ENCODE data around the gene CAMK1D.
A peak's percentile ranks its signal among the peaks of the same experiment; 100 is the strongest.
"Not testable (repeated sequence)": the region's sequence is repeated elsewhere in the genome, so short reads cannot be mapped to it uniquely, and the experiment has no call there.

Gene CAMK1D

GRCh38 chr10:12438919-12439692, 89.8 kb downstream of the CAMK1D start:
- peaks cover 0 to 10% (median 5%) of the 10 kb centered on the region in 11 experiments; a peak in 9 of 22 replicates for H3K36me3 ChIP-seq
- no peak overlapping the region for H3K4me2 ChIP-seq
- no peak for TF ChIP-seq Cebpa-rat (IDR thresholded peaks at IDR 0.05)
- peaks cover 15 to 31% (median 26%) of the 10 kb centered on the region in 11 experiments for H3K9me3 ChIP-seq (replicated peaks in 1 of 11)
- H3K27me3 ChIP-seq: peaks cover 0 to 9% (median 0%) of the 10 kb centered on the region in 11 experiments; a peak in 1 of 22 replicates
- no peak overlapping the region for H3K9ac ChIP-seq
- H3K4me1 ChIP-seq: peaks cover 0 to 16% (median 9%) of the 10 kb centered on the region in 10 experiments; a peak in 11 of 20 replicates
- no peak overlapping the region for H3K4me3 ChIP-seq
- H3K27ac ChIP-seq: no peak overlapping the region
- peaks cover 0 to 64% (median 20%) of the 10 kb centered on the region in 11 experiments; a peak in 15 of 22 replicates for H4K20me1 ChIP-seq

DNA sequence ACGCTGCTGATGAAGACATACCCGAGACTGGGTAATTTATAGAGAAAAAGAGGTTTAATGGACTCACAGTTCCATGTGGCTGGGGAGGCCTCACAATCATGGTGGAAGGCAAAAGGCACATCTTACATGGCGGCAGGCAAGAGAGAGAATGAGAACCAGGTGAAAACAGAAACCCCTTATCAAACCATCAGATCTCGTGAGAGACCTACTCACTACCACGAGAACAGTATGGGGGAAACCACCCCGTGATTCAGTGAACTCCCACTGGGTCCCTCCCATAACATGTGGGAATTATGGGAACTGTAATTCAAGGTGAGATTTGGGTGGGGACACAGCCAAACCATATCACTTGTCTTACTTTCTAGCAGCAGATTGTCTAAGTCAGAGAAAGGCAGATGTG, 90.4 kb downstream of the CAMK1D start:
- Histone ChIP-seq H3K4me1 (peaks cover 0 to 16% (median 9%) of the 10 kb centered on the region in 10 experiments; a peak in 11 of 20 replicates), H4K20me1 (peaks cover 0 to 64% (median 14%) of the 10 kb centered on the region in 11 experiments; a peak in 15 of 22 replicates), H3K27me3 (peaks cover 0 to 14% (median 0%) of the 10 kb centered on the region in 11 experiments; a peak in 3 of 22 replicates), H3K9me3 (replicated peaks in 1 of 11) (peaks cover 15 to 34% (median 26%) of the 10 kb centered on the region in 11 experiments)
- H3K9ac ChIP-seq, H3K4me3 ChIP-seq, H3K4me2 ChIP-seq, H3K36me3 ChIP-seq, H3K27ac ChIP-seq: not testable (repeated sequence)

DNA sequence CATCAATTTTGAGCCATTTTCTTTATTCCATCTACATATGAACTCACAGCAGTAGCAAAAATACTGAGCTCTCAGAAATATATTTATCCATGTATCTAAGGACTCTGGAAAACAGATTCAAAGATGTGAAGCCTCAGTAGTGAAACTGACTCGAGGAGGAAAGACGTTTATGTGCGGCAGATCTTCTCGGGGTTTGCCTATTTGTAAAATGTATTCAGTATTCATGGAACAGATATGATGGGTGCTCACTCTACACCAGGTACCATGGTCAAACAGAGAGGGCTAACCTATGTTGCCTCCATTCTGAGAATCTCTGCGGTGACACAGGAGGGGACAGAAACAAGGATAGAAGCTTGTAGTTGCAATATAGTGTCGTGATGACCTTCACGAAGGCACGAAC, 93.7 kb downstream of the CAMK1D start:
- H3K9ac ChIP-seq: no peak overlapping the region
- peaks cover 0 to 2% (median 0%) of the 10 kb centered on the region in 10 experiments; a peak in 1 of 20 replicates for H3K4me1 ChIP-seq
- peaks cover 0 to 61% (median 4%) of the 10 kb centered on the region in 11 experiments; a peak in 9 of 22 replicates for H4K20me1 ChIP-seq
- H3K9me3 ChIP-seq (replicated peaks in 1 of 11): peaks cover 15 to 40% (median 26%) of the 10 kb centered on the region in 11 experiments
- no peak overlapping the region for H3K4me2 ChIP-seq
- H3K27me3 ChIP-seq: peaks cover 0 to 43% (median 0%) of the 10 kb centered on the region in 11 experiments; a peak in 8 of 22 replicates
- TF ChIP-seq Cebpa-rat (IDR thresholded peaks at IDR 0.05): no peak
- H3K36me3 ChIP-seq: peaks cover 0 to 10% (median 5%) of the 10 kb centered on the region in 11 experiments; a peak in 9 of 22 replicates
- H3K4me3 ChIP-seq: no peak overlapping the region
- H3K27ac ChIP-seq: no peak overlapping the region

GRCh38 chr10:12444981-12445700, 95.8 kb downstream of the CAMK1D start:
- H3K9me3 ChIP-seq (replicated peaks in 1 of 11): peaks cover 1 to 25% (median 10%) of the 10 kb centered on the region in 11 experiments; a peak in 16 of 22 replicates
- H3K27me3 ChIP-seq: peaks cover 0 to 47% (median 0%) of the 10 kb centered on the region in 11 experiments; a peak in 8 of 22 replicates
- no peak overlapping the region for H3K4me3 ChIP-seq
- H3K9ac ChIP-seq: no peak overlapping the region
- H4K20me1 ChIP-seq: peaks cover 0 to 70% (median 5%) of the 10 kb centered on the region in 11 experiments; a peak in 11 of 22 replicates
- peaks cover 0 to 6% (median 0%) of the 10 kb centered on the region in 11 experiments; a peak in 1 of 22 replicates for H3K36me3 ChIP-seq
- TF ChIP-seq Cebpa-rat (IDR thresholded peaks at IDR 0.05): no peak
- H3K4me1 ChIP-seq: peaks cover 16 to 20% (median 17%) of the 10 kb centered on the region in 10 experiments
- H3K27ac ChIP-seq: no peak overlapping the region
- no peak overlapping the region for H3K4me2 ChIP-seq

- no peak overlapping the region for H3K4me2 ChIP-seq
- peaks cover 0 to 54% (median 0%) of the 10 kb centered on the region in 11 experiments; a peak in 8 of 22 replicates for H3K27me3 ChIP-seq
- no peak overlapping the region for H3K9ac ChIP-seq
- peaks cover 0 to 76% (median 11%) of the 10 kb centered on the region in 11 experiments; a peak in 18 of 22 replicates for H4K20me1 ChIP-seq
- H3K4me3 ChIP-seq: no peak overlapping the region
- peaks cover 16 to 23% (median 19%) of the 10 kb centered on the region in 10 experiments for H3K4me1 ChIP-seq
- H3K9me3 ChIP-seq (replicated peaks in 1 of 11): peaks cover 0 to 20% (median 7%) of the 10 kb centered on the region in 11 experiments; a peak in 8 of 22 replicates
- peaks cover 0 to 6% (median 0%) of the 10 kb centered on the region in 11 experiments; a peak in 1 of 22 replicates for H3K36me3 ChIP-seq
- no peak for TF ChIP-seq Cebpa-rat (IDR thresholded peaks at IDR 0.05)
- H3K27ac ChIP-seq: no peak overlapping the region
Observed at GRCh38 chr10:12445701-12446334, 96.5 kb downstream of the CAMK1D start.

- Histone ChIP-seq H3K4me2 (peak overlapping the region; percentile 55 to 92 (median 75)), H3K27me3 (peaks cover 0 to 62% (median 0%) of the 10 kb centered on the region in 11 experiments; a peak in 8 of 22 replicates), H3K4me1 (peaks cover 16 to 29% (median 25%) of the 10 kb centered on the region in 10 experiments), H4K20me1 (peaks cover 0 to 81% (median 27%) of the 10 kb centered on the region in 11 experiments; a peak in 18 of 22 replicates), H3K27ac (peak overlapping the region; percentile 11 to 77 (median 65); a peak in 19 of 22 replicates), H3K36me3 (peaks cover 0 to 6% (median 0%) of the 10 kb centered on the region in 11 experiments; a peak in 1 of 22 replicates), H3K4me3 (no peak overlapping the region; a peak in 1 of 20 replicates), H3K9ac (peak overlapping the region in 5 of 11 experiments; percentile 14 to 51 (median 44); a peak in 7 of 22 replicates), H3K9me3 (replicated peaks in 1 of 11) (peaks cover 0 to 18% (median 6%) of the 10 kb centered on the region in 11 experiments; a peak in 8 of 22 replicates)
- no peak for TF ChIP-seq Cebpa-rat (IDR thresholded peaks at IDR 0.05)
Observed at GRCh38 chr10:12448340-12448728, 99.0 kb downstream of the CAMK1D start.

GRCh38 chr10:12448729-12449391, 99.5 kb downstream of the CAMK1D start:
- peak overlapping the region in 1 of 10 experiments; percentile 22; a peak in 1 of 20 replicates for H3K4me3 ChIP-seq
- H3K27ac ChIP-seq: peak overlapping the region; percentile 19 to 77 (median 65); a peak in 20 of 22 replicates
- H3K4me2 ChIP-seq: peak overlapping the region; percentile 55 to 92 (median 75)
- H3K27me3 ChIP-seq: peaks cover 0 to 62% (median 0%) of the 10 kb centered on the region in 11 experiments; a peak in 8 of 22 replicates
- H3K4me1 ChIP-seq: peaks cover 16 to 29% (median 25%) of the 10 kb centered on the region in 10 experiments
- TF ChIP-seq Cebpa-rat (IDR thresholded peaks at IDR 0.05): peak in 1 of 11 experiments; percentile 42; a peak in 1 of 22 replicates
- peaks cover 0 to 14% (median under 1%) of the 10 kb centered on the region in 11 experiments; a peak in 6 of 22 replicates for H3K9me3 ChIP-seq (replicated peaks in 1 of 11)
- H3K36me3 ChIP-seq: peaks cover 0 to 2% (median 0%) of the 10 kb centered on the region in 11 experiments; a peak in 1 of 22 replicates
- H4K20me1 ChIP-seq: peaks cover 0 to 84% (median 28%) of the 10 kb centered on the region in 11 experiments; a peak in 18 of 22 replicates
- peak overlapping the region in 6 of 11 experiments; percentile 14 to 56 (median 38); a peak in 7 of 22 replicates for H3K9ac ChIP-seq
